D721Med (cell line): ENCODE data around the gene ADNP.
A peak's percentile ranks its signal among the peaks of the same experiment; 100 is the strongest.

ENCODE experiments used
- DNase-seq: peaks from one replicate; pipeline ENCODE4 v3.0.0; 2011; ENCODE audit warnings: low spot score; ENCODE audit not compliant: insufficient read length
- FAIRE-seq: peaks from 2 replicates; lab custom pipeline; 2011; peaks lifted over from hg19 to GRCh38; lab: Jason Lieb, UNC
- CTCF ChIP-seq: IDR thresholded peaks from 2 replicates; pipeline ENCODE4 v1.5.1; 2012; ENCODE audit warnings: mild to moderate bottlenecking, control low read depth; ENCODE audit not compliant: insufficient read depth; ENCODE audit errors: missing control alignments

The ADNP gene

GRCh38 chr20:50968289-50968688, 37.1 kb upstream of the ADNP start:
- DNase-seq (no peak), FAIRE-seq (no peak)
- no peak for TF ChIP-seq CTCF

- FAIRE-seq (no peak), DNase-seq (no peak)
- TF ChIP-seq CTCF, result no peak
These were observed 36.3 kb upstream of the ADNP start for GRCh38 chr20:50967586-50967985.

- DNase-seq (no peak), FAIRE-seq (no peak)
- TF ChIP-seq CTCF, result no peak
These were observed 28.4 kb upstream of the ADNP start for GRCh38 chr20:50959543-50960126.

- TF ChIP-seq CTCF, result no peak
- FAIRE-seq (peak; percentile 16), DNase-seq (peak; percentile 45)
These were observed 27.6 kb upstream of the ADNP start, which contains the start of gene MOCS3 for GRCh38 chr20:50958615-50959542. Gene MOCS3 (plus strand): TSS chr20:50958818. CDS start chr20:50958843, 25 bp downstream.

GRCh38 chr20:50957798-50958614, 26.8 kb upstream of the ADNP start, which contains the start of gene DPM1:
Gene DPM1 (minus strand): TSS chr20:50958532. CDS start chr20:50958523, 9 bp downstream.
- no peak for FAIRE-seq
- no peak for TF ChIP-seq CTCF
- peak; percentile 59 for DNase-seq

- no peak for FAIRE-seq
- no peak for TF ChIP-seq CTCF
- no peak for DNase-seq
These were observed 26.0 kb upstream of the ADNP start for GRCh38 chr20:50957276-50957675.
